HL-60 (cell line): ENCODE measurements around the gene ANKRD34A.

Source experiments
- GABPA ChIP-seq: IDR thresholded peaks from 2 replicates; pipeline ENCODE4 v1.6.1; 2012; ENCODE audit warnings: low read depth
- POLR2AphosphoS5 ChIP-seq: IDR thresholded peaks from 2 replicates; pipeline ENCODE4 v1.6.1; 2012; ENCODE audit warnings: low read depth
- SPI1 ChIP-seq: IDR thresholded peaks from 2 replicates; pipeline ENCODE4 v1.6.1; 2012; ENCODE audit warnings: low read depth, mild to moderate bottlenecking, borderline replicate concordance
- TF ChIP-seq, protein P1 (sequence below): IDR thresholded peaks from 2 replicates; pipeline ENCODE4 v1.6.1; 2012; ENCODE audit warnings: low read depth; ENCODE audit not compliant: insufficient replicate concordance
- TF ChIP-seq, protein P2 (sequence below): IDR thresholded peaks from one replicate; pipeline ENCODE4 v1.5.1; 2011; ENCODE audit warnings: low read length, control low read depth, inconsistent platforms; ENCODE audit not compliant: insufficient read depth

DNA sequence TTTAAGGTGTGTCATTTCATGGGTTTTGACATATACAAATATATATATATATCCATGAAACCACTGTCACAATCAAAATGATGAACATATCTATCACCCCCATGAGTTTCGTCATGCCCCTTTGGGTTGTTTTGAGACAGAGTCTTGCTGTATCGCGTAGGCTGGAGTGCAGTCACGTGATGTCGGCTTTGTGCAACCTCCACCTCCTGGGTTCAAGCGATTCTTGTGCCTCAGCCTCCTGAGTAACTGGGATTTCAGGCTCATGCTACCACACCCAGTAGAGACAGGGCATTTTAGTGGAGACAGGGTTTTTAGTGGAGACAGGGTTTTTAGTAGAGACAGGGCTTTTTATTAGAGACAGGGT is 49.2 kb upstream of the ANKRD34A start:
- TF ChIP-seq, protein P1, sequence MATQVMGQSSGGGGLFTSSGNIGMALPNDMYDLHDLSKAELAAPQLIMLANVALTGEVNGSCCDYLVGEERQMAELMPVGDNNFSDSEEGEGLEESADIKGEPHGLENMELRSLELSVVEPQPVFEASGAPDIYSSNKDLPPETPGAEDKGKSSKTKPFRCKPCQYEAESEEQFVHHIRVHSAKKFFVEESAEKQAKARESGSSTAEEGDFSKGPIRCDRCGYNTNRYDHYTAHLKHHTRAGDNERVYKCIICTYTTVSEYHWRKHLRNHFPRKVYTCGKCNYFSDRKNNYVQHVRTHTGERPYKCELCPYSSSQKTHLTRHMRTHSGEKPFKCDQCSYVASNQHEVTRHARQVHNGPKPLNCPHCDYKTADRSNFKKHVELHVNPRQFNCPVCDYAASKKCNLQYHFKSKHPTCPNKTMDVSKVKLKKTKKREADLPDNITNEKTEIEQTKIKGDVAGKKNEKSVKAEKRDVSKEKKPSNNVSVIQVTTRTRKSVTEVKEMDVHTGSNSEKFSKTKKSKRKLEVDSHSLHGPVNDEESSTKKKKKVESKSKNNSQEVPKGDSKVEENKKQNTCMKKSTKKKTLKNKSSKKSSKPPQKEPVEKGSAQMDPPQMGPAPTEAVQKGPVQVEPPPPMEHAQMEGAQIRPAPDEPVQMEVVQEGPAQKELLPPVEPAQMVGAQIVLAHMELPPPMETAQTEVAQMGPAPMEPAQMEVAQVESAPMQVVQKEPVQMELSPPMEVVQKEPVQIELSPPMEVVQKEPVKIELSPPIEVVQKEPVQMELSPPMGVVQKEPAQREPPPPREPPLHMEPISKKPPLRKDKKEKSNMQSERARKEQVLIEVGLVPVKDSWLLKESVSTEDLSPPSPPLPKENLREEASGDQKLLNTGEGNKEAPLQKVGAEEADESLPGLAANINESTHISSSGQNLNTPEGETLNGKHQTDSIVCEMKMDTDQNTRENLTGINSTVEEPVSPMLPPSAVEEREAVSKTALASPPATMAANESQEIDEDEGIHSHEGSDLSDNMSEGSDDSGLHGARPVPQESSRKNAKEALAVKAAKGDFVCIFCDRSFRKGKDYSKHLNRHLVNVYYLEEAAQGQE = no peak
- TF ChIP-seq, protein P2, sequence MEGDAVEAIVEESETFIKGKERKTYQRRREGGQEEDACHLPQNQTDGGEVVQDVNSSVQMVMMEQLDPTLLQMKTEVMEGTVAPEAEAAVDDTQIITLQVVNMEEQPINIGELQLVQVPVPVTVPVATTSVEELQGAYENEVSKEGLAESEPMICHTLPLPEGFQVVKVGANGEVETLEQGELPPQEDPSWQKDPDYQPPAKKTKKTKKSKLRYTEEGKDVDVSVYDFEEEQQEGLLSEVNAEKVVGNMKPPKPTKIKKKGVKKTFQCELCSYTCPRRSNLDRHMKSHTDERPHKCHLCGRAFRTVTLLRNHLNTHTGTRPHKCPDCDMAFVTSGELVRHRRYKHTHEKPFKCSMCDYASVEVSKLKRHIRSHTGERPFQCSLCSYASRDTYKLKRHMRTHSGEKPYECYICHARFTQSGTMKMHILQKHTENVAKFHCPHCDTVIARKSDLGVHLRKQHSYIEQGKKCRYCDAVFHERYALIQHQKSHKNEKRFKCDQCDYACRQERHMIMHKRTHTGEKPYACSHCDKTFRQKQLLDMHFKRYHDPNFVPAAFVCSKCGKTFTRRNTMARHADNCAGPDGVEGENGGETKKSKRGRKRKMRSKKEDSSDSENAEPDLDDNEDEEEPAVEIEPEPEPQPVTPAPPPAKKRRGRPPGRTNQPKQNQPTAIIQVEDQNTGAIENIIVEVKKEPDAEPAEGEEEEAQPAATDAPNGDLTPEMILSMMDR = no peak
- TF ChIP-seq POLR2AphosphoS5 = no peak
- TF ChIP-seq GABPA = no peak
- no peak for TF ChIP-seq SPI1
